GM12878 (cell line): ENCODE measurements around the gene TIMM9. TPM values are rescaled to one million over a fixed set of nuclear protein-coding genes. Genes with fewer than 3 reads are reported as not detected.

Source experiments
- ATAC-seq: fragments of 200-7000 bp; cut with Tn5 transposase; 3 replicates; pipeline ENCODE4 v1.9.1; 2020; ENCODE audit warnings: mild to moderate bottlenecking, moderate library complexity
- BruUV-seq: library from RNA; stranded (reverse); fragments of 400-500 nt; replicated peaks from 2 replicates; lab custom pipeline; 2021; lab: Mats Ljungman, UMichigan
- CTCF ChIA-PET: fragments of 300-600 bp; sonication (Branson Sonifier 250); formaldehyde crosslinking; extraction: SDS; loops from one replicate; lab custom pipeline; 2021; ENCODE audit warnings: inconsistent platforms; lab: Yijun Ruan, JAX
- POLR2A ChIA-PET: fragments of 350-600 bp; formaldehyde crosslinking; extraction: SDS; loops from one replicate; lab custom pipeline; 2021; ENCODE audit warnings: inconsistent platforms; lab: Charles Lee
- RAD21 ChIA-PET: fragments of 300-600 bp; sonication (Branson Sonifier 250); formaldehyde crosslinking; loops from one replicate; lab custom pipeline; 2023; ENCODE audit warnings: antibody characterized with exemption; ENCODE audit not compliant: unreplicated experiment; lab: Charles Lee
- SMC1A ChIA-PET: fragments of 300-600 bp; sonication (Branson Sonifier 250); formaldehyde crosslinking; loops from one replicate; lab custom pipeline; 2023; ENCODE audit not compliant: unreplicated experiment, uncharacterized antibody; lab: Charles Lee
- DNase-seq: peaks from one replicate; pipeline ENCODE4 v3.0.0-alpha.2; 2011; ENCODE audit warnings: low read depth, low spot score
- FAIRE-seq: peaks from 3 replicates; lab custom pipeline; 2011; peaks lifted over from hg19 to GRCh38; lab: Jason Lieb, UNC
- H2AFZ ChIP-seq: 2 replicates; pipeline ENCODE4 v1.6.0; 2011; ENCODE audit warnings: low read depth, low read length, control low read depth; ENCODE audit not compliant: control insufficient read depth
- H3K27ac ChIP-seq: 2 replicates; pipeline ENCODE4 v1.5.1; 2011; ENCODE audit warnings: control low read depth; ENCODE audit not compliant: control insufficient read depth, insufficient read depth
- H3K27me3 ChIP-seq, 2 experiments: replicated peaks in 1 of 2; 2 replicates each; pipeline versions ENCODE4 v1.6.0 to v1.6.1; 2011; ENCODE audit warnings: low read length in 1 of 2; ENCODE audit not compliant: control insufficient read depth in 2 of 2, insufficient read depth in 2 of 2
- H3K36me3 ChIP-seq, 2 experiments: 2 replicates each; pipeline ENCODE4 v1.5.1; 2011; ENCODE audit warnings: low read length in 1 of 2; ENCODE audit not compliant: control insufficient read depth in 2 of 2, insufficient read depth in 2 of 2
- H3K4me1 ChIP-seq: 2 replicates; pipeline ENCODE4 v1.6.1; 2011; ENCODE audit warnings: mild to moderate bottlenecking, low read length, moderate library complexity, mixed read lengths; ENCODE audit not compliant: control insufficient read depth, insufficient read depth
- H3K4me2 ChIP-seq: 2 replicates; pipeline ENCODE4 v1.6.0; 2011; ENCODE audit warnings: control low read depth; ENCODE audit not compliant: control insufficient read depth, insufficient read depth
- H3K4me3 ChIP-seq: fragments of 200-600 bp; sonication (generic); 2 replicates; pipeline ENCODE4 v1.5.1; 2016
- H3K79me2 ChIP-seq: 2 replicates; pipeline ENCODE4 v1.6.0; 2011; ENCODE audit warnings: low read length; ENCODE audit not compliant: control insufficient read depth, insufficient read depth
- H3K9ac ChIP-seq: 2 replicates; pipeline ENCODE4 v1.8.0; 2011; ENCODE audit warnings: low read length, control low read depth, mixed read lengths; ENCODE audit not compliant: control insufficient read depth, insufficient read depth
- H3K9me3 ChIP-seq: replicated peaks from 3 replicates; pipeline ENCODE4 v1.5.1; 2011; ENCODE audit warnings: mild to moderate bottlenecking, low read length; ENCODE audit not compliant: control insufficient read depth, insufficient read depth
- H4K20me1 ChIP-seq: 2 replicates; pipeline ENCODE4 v1.6.0; 2011; ENCODE audit not compliant: control insufficient read depth, insufficient read depth
- EZH2 ChIP-seq: IDR thresholded peaks from 2 replicates; pipeline ENCODE4 v1.6.1; 2012; ENCODE audit warnings: low read depth, mild to moderate bottlenecking, control low read depth, inconsistent platforms, low read length, borderline replicate concordance; ENCODE audit not compliant: control insufficient read depth
- HSF1 ChIP-seq: fragments of 150-350 bp; IDR thresholded peaks from 2 replicates; pipeline ENCODE4 v1.6.1; 2014; ENCODE audit warnings: mild to moderate bottlenecking, low read depth, low read length
- JUNB ChIP-seq: IDR thresholded peaks from 2 replicates; pipeline ENCODE4 v1.6.1; 2016; ENCODE audit warnings: antibody characterized with exemption, mild to moderate bottlenecking
- MXI1 ChIP-seq: fragments of 150-350 bp; IDR thresholded peaks from 2 replicates; pipeline ENCODE4 v1.6.1; 2011; ENCODE audit warnings: low read depth, mild to moderate bottlenecking, inconsistent platforms, low read length, improper control_type of control experiment
- NR2C2 ChIP-seq: IDR thresholded peaks from 2 replicates; pipeline ENCODE4 v1.6.1; 2011; ENCODE audit warnings: borderline replicate concordance, low read depth; ENCODE audit not compliant: control insufficient read depth, insufficient read length
- SMARCA5 ChIP-seq: fragments of 450-650 bp; IDR thresholded peaks from 2 replicates; pipeline ENCODE4 v1.6.1; 2017; ENCODE audit warnings: mild to moderate bottlenecking
- SP1 ChIP-seq: IDR thresholded peaks from one replicate; pipeline ENCODE4 v1.6.1; 2011; ENCODE audit warnings: low read depth, low read length
- SRF ChIP-seq, 2 experiments: IDR thresholded peaks; 2 replicates each; pipeline ENCODE4 v1.6.1; 2011; ENCODE audit warnings: low read depth in 2 of 2, low read length in 2 of 2, mild to moderate bottlenecking in 1 of 2, moderate library complexity in 1 of 2
- WRNIP1 ChIP-seq: IDR thresholded peaks from 2 replicates; pipeline ENCODE4 v1.6.1; 2011; ENCODE audit warnings: low read depth, low read length, improper control_type of control experiment, borderline replicate concordance
- ZBTB4 ChIP-seq: fragments of 450-650 bp; formaldehyde crosslinking; IDR thresholded peaks from 2 replicates; pipeline ENCODE4 v1.4.0; 2022; ENCODE audit warnings: mild to moderate bottlenecking, moderate library complexity
- ZNF207 ChIP-seq: fragments of 450-650 bp; IDR thresholded peaks from 2 replicates; pipeline ENCODE4 v1.6.1; 2014; ENCODE audit warnings: antibody characterized with exemption, mild to moderate bottlenecking, borderline replicate concordance
- ZNF217 ChIP-seq: fragments of 450-650 bp; IDR thresholded peaks from 2 replicates; pipeline ENCODE4 v1.6.1; 2017; ENCODE audit warnings: antibody characterized with exemption, mild to moderate bottlenecking
- WGBS: methylation state at CpG from one replicate; pipeline ENCODE4 v1.1.6; 2016; ENCODE audit warnings: low lambda C conversion rate; ENCODE audit not compliant: insufficient replicate concordance, insufficient coverage; ENCODE audit errors: missing lambda C conversion rate; 5-methylcytosine and 5-hydroxymethylcytosine counted together
- in situ Hi-C: fragments of 300-500 bp; cut with MboI; formaldehyde crosslinking; loops from 9 replicates; pipeline ENCODE4 v1.14.3; 2018; ENCODE audit warnings: mixed read lengths
- intact Hi-C: fragments of 100-400 bp; cut with micrococcal nuclease; formaldehyde crosslinking; loops from one replicate; pipeline ENCODE4 v1.14.2; 2022; ENCODE audit not compliant: unreplicated experiment
- polyA plus RNA-seq, 11 experiments: library from polyadenylated mRNA; depleted of rRNA in 4 of 11; unstranded in 6 of 11; stranded (reverse) in 5 of 11; fragments of >200 nt; fragmentation: Nextera tagmentation in 4 of 11; fragmentation: Illumina TruSeq in 1 of 11; extraction: Ambion mirVana in 4 of 11; extraction: Trizol in 1 of 11; gene quantifications; 1 replicate in 1 of 11; 2 replicates in 10 of 11; pipeline versions ENCODE4 v1.2.1 to v1.2.3, GENCODE V29; 2011 to 2016; ENCODE audit warnings: inconsistent platforms in 2 of 11, missing spikeins in 2 of 11, low read depth in 1 of 11
- total RNA-seq, 4 experiments: library from RNA; depleted of rRNA in 3 of 4; stranded (reverse); fragments of >200 nt in 3 of 4; fragmentation: Illumina TruSeq in 1 of 4; extraction: Trizol in 1 of 4; gene quantifications; 2 replicates each; pipeline versions ENCODE4 v1.2.1 to v1.2.3, GENCODE V29; 2013 to 2021

The TIMM9 gene
- total and polyA plus RNA-seq, 10 of the 15 experiments (the other 5 are each of a cell fraction or from before 2014, with no cell fraction given) = 36.6 to 116 (median 62.0) TPM

GRCh38 chr14:58476320-58476719 lies 49.0 kb upstream of the TIMM9 start:
- H3K36me3 ChIP-seq = peaks cover 0 to 7% of the 10 kb centered on the region in 2 experiments; a peak in 1 of 4 replicates
- no peaks in the 10 kb centered on the region for H4K20me1 ChIP-seq
- WGBS = 100% methylated on average over 1 of the region's 1 CpG
- peaks cover 3% of the 10 kb centered on the region; the same call in 1 of the 2 replicates for H3K4me1 ChIP-seq
- ChIA-PET RAD21 (no interaction called here), CTCF (interaction anchor here (1.0 to 1.2 kb wide), 2 partner anchors 25 to 98 kb away, joined by 3 read pairs; no protein-coding TSS in a partner anchor)
- H3K4me2 ChIP-seq = no peak overlapping the region
- no peaks in the 10 kb centered on the region for H3K9me3 ChIP-seq
- no peak for FAIRE-seq
- no peaks in the 10 kb centered on the region for H3K27me3 ChIP-seq
- TF ChIP-seq SMARCA5 (no peak), JUNB (no peak), EZH2 (no peak)
- TF ChIP-seq, all 136 proteins: peak for 0
- intact Hi-C loops = no loop called here
- ChIA-PET SMC1A (interaction anchor here (1.1 to 1.6 kb wide), 2 partner anchors 9 to 25 kb away, joined by 5 read pairs; no protein-coding TSS in a partner anchor), POLR2A (interaction anchor here (0.6 kb wide), 1 partner anchor 547 kb away, joined by 3 read pairs; no protein-coding TSS in a partner anchor)
- in situ Hi-C loops = no loop called here
- H3K27ac ChIP-seq = no peak overlapping the region
- H3K79me2 ChIP-seq = no peaks in the 10 kb centered on the region
- DNase-seq (no peak), ATAC-seq (no peak)
- no peak overlapping the region for H3K4me3 ChIP-seq
- H3K9ac ChIP-seq = no peak overlapping the region
- no TSS peak for BruUV-seq
- H2AFZ ChIP-seq = no peak overlapping the region

- H4K20me1 ChIP-seq = no peaks in the 10 kb centered on the region
- FAIRE-seq (no peak), DNase-seq (no peak), ATAC-seq (no peak)
- H3K9ac ChIP-seq = no peak overlapping the region
- WGBS = 96% methylated on average over 5 of the region's 5 CpGs
- H3K79me2 ChIP-seq = no peaks in the 10 kb centered on the region
- no peaks in the 10 kb centered on the region for H3K9me3 ChIP-seq
- BruUV-seq = no TSS peak
- POLR2A ChIA-PET = no interaction called here
- no peak overlapping the region for H2AFZ ChIP-seq
- CTCF ChIA-PET = no interaction called here
- no peaks in the 10 kb centered on the region for H3K4me1 ChIP-seq
- SMC1A ChIA-PET = interaction anchor here (0.6 kb wide), 1 partner anchor 346 kb away, joined by 3 read pairs; no protein-coding TSS in a partner anchor
- no peak overlapping the region for H3K27ac ChIP-seq
- no peak overlapping the region for H3K4me2 ChIP-seq
- in situ Hi-C loops (no loop called here), intact Hi-C loops (no loop called here)
- RAD21 ChIA-PET = no interaction called here
- H3K4me3 ChIP-seq = no peak overlapping the region
- H3K27me3 ChIP-seq = no peaks in the 10 kb centered on the region
- peaks cover 0 to 12% of the 10 kb centered on the region in 2 experiments; a peak in 3 of 4 replicates for H3K36me3 ChIP-seq
- TF ChIP-seq WRNIP1 = no peak
- TF ChIP-seq NR2C2 = no peak
- no peak for TF ChIP-seq SRF (IDR thresholded peaks at IDR 0.05; ENCODE audit: low read depth in 2 of 2, low read length in 2 of 2)
- TF ChIP-seq ZBTB4 (CRISPR knock-in tag) = no peak
- TF ChIP-seq SP1 = no peak
- no peak for TF ChIP-seq MXI1
- no peak for TF ChIP-seq ZNF207
- no peak for TF ChIP-seq HSF1
- TF ChIP-seq ZNF217 = no peak
Observed at GRCh38 chr14:58469309-58469708, 42.0 kb upstream of the TIMM9 start.
